Spleen (tissue), 11 donors: ENCODE results near the gene PDCD4. TPM values are rescaled to one million over a fixed set of nuclear protein-coding genes. Genes with fewer than 3 reads are reported as not detected.

Experiments
- DNase-seq: peaks from one replicate; pipeline ENCODE4 v3.0.0-alpha.2; 2020
- H3K27ac ChIP-seq, 8 donors: fragments of 200-600 bp; sonication (generic) in 7 of 8; 1 replicate in 4 of 8; 2 replicates in 4 of 8; pipeline versions ENCODE4 v1.5.0 to v1.8.0; 2016 to 2021; ENCODE audit warnings: inconsistent platforms in 4 of 8, mild to moderate bottlenecking in 4 of 8, moderate library complexity in 1 of 8
- H3K27me3 ChIP-seq, 7 donors: fragments of 200-600 bp; sonication (generic) in 6 of 7; replicated peaks in 1 of 7; 1 replicate in 4 of 7; 2 replicates in 3 of 7; pipeline versions ENCODE4 v1.5.0 to v1.8.0; 2016 to 2021; ENCODE audit warnings: inconsistent platforms in 3 of 7, mild to moderate bottlenecking in 1 of 7
- H3K36me3 ChIP-seq, 6 donors: fragments of 200-600 bp; sonication (generic) in 5 of 6; 1 replicate in 4 of 6; 2 replicates in 2 of 6; pipeline versions ENCODE4 v1.5.0 to v1.8.0; 2016 to 2021; ENCODE audit warnings: inconsistent platforms in 2 of 6
- H3K4me1 ChIP-seq, 6 donors: fragments of 200-600 bp; sonication (generic) in 5 of 6; 1 replicate in 3 of 6; 2 replicates in 3 of 6; pipeline versions ENCODE4 v1.5.0 to v1.8.0; 2016 to 2021; ENCODE audit warnings: inconsistent platforms in 3 of 6
- H3K4me3 ChIP-seq, 8 donors: fragments of 200-600 bp; sonication (generic) in 7 of 8; 1 replicate in 4 of 8; 2 replicates in 4 of 8; pipeline versions ENCODE4 v1.5.0 to v1.8.0; 2016 to 2021; ENCODE audit warnings: inconsistent platforms in 4 of 8, mild to moderate bottlenecking in 4 of 8, moderate library complexity in 2 of 8
- H3K9me3 ChIP-seq, 8 donors: fragments of 200-600 bp; sonication (generic) in 7 of 8; 1 replicate in 4 of 8; 2 replicates in 4 of 8; pipeline versions ENCODE4 v1.5.0 to v1.8.0; 2016 to 2021; ENCODE audit warnings: inconsistent platforms in 4 of 8
- POLR2A ChIP-seq, 3 donors: fragments of 450-650 bp; IDR thresholded peaks; one replicate each; pipeline ENCODE4 v1.5.1; 2017; ENCODE audit warnings: antibody characterized with exemption in 3 of 3, mild to moderate bottlenecking in 1 of 3
- POLR2AphosphoS5 ChIP-seq, 3 donors: sonication (generic); formaldehyde crosslinking; IDR thresholded peaks; one replicate each; pipeline ENCODE4 v1.5.1; 2017; ENCODE audit warnings: antibody characterized with exemption in 3 of 3
- WGBS, 5 donors: extraction: QIAGEN DNeasy Blood & Tissue Kit in 3 of 5; methylation state at CpG; one replicate each; pipeline versions ENCODE4 v1.1.5 to v1.1.7; 2013 to 2018; 5-methylcytosine and 5-hydroxymethylcytosine counted together
- intact Hi-C: fragments of 100-400 bp; cut with DNase I; formaldehyde crosslinking; loops from one replicate; pipeline ENCODE4 v1.15.0; 2023; ENCODE audit warnings: low total_unique reads
- polyA plus RNA-seq, 3 donors: library from polyadenylated mRNA; stranded (reverse); fragments of 200-250 nt; gene quantifications; one replicate each; pipeline ENCODE4 v1.2.1, GENCODE V29; 2013
- total RNA-seq, 7 donors: library from RNA; depleted of rRNA in 3 of 7; stranded (reverse); fragments of >200 nt in 3 of 7; fragmentation: NEBNext Ultra II Directional in 4 of 7; extraction: Animal tissue kit (Norgen Biotek cat#: 25700) in 4 of 7; gene quantifications; one replicate each; pipeline versions ENCODE4 v1.1.0 to v1.2.1, GENCODE V29; 2016 to 2021
- TF ChIP-seq, protein P1 (sequence below), 11 experiments: fragments of 200-600 bp in 7 of 11; fragments of 450-650 bp in 4 of 11; sonication (generic) in 4 of 11; IDR thresholded peaks in 8 of 11; conservative IDR thresholded peaks in 3 of 11; 1 replicate in 7 of 11; 2 replicates in 4 of 11; pipeline versions ENCODE4 v1.4.0 to v1.8.0; 2016 to 2021; ENCODE audit warnings: antibody characterized with exemption in 11 of 11, inconsistent platforms in 4 of 11, mild to moderate bottlenecking in 1 of 11
- donor health status: healthy with polysubstance abuse.
- donor health status: DM: no; HTN: no; CAD: no; lungs with moderate emphysema.
- donor health status: DM: no; HTN: no; CAD: no.
- donor health status: Bipolar disorder and iron deficiency.
- donor health status: healthy.
- donor health status: DM: no; HTN: no; CAD: no.
- donor health status: DM: yes; HTN: yes; CAD: no.

PDCD4 gene
- total and polyA plus RNA-seq, 10 donors = 121 to 204 (median 161) TPM

DNA sequence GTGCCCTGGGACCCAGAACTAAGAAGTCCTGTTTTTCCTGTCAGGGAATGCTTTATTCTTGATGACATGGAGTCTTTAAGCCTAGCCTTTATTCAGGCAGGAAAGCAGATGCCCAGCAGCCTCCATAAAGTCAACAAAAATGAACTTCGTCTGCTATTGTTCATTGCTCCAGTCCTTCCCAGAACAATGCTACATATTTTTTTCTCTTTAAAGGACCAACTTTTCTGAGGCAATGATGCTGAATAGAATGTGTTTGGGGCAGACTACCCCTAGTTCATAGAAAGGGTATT lies 47.6 kb upstream of the PDCD4 start:
- no peak for DNase-seq
- Histone ChIP-seq H3K4me3 (no peak overlapping the region), H3K9me3 (no peaks in the 10 kb centered on the region), H3K4me1 (peaks cover 4 to 34% (median 11%) of the 10 kb centered on the region in 6 donors), H3K27ac (no peak overlapping the region), H3K27me3 (no peaks in the 10 kb centered on the region), H3K36me3 (no peaks in the 10 kb centered on the region)
- intact Hi-C loops = no loop called here
- TF ChIP-seq, protein P1, sequence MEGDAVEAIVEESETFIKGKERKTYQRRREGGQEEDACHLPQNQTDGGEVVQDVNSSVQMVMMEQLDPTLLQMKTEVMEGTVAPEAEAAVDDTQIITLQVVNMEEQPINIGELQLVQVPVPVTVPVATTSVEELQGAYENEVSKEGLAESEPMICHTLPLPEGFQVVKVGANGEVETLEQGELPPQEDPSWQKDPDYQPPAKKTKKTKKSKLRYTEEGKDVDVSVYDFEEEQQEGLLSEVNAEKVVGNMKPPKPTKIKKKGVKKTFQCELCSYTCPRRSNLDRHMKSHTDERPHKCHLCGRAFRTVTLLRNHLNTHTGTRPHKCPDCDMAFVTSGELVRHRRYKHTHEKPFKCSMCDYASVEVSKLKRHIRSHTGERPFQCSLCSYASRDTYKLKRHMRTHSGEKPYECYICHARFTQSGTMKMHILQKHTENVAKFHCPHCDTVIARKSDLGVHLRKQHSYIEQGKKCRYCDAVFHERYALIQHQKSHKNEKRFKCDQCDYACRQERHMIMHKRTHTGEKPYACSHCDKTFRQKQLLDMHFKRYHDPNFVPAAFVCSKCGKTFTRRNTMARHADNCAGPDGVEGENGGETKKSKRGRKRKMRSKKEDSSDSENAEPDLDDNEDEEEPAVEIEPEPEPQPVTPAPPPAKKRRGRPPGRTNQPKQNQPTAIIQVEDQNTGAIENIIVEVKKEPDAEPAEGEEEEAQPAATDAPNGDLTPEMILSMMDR (IDR thresholded peaks at IDR 0.05 in 8 of 11, conservative IDR thresholded peaks at IDR 0.05 in 3 of 11) = no peak
- TF ChIP-seq POLR2A (IDR thresholded peaks at IDR 0.05) = no peak
- TF ChIP-seq POLR2AphosphoS5 (IDR thresholded peaks at IDR 0.05) = no peak
- 89 to 100% (median 96%) methylated on average over 1 of the region's 1 CpG for WGBS, 5 donors

GRCh38 chr10:110824660-110825059 lies 47.1 kb upstream of the PDCD4 start:
- Histone ChIP-seq H3K4me1 (peaks cover 4 to 39% (median 12%) of the 10 kb centered on the region in 6 donors), H3K36me3 (no peaks in the 10 kb centered on the region), H3K27ac (no peak overlapping the region), H3K9me3 (no peaks in the 10 kb centered on the region), H3K4me3 (no peak overlapping the region), H3K27me3 (no peaks in the 10 kb centered on the region)
- intact Hi-C loops = no loop called here
- TF ChIP-seq POLR2AphosphoS5 (IDR thresholded peaks at IDR 0.05) (no peak), POLR2A (IDR thresholded peaks at IDR 0.05) (no peak)
- TF ChIP-seq, protein P1 (IDR thresholded peaks at IDR 0.05 in 8 of 11, conservative IDR thresholded peaks at IDR 0.05 in 3 of 11) = no peak
- no peak for DNase-seq
- 79 to 90% (median 81%) methylated on average over 5 of the region's 5 CpGs for WGBS, 5 donors

DNA sequence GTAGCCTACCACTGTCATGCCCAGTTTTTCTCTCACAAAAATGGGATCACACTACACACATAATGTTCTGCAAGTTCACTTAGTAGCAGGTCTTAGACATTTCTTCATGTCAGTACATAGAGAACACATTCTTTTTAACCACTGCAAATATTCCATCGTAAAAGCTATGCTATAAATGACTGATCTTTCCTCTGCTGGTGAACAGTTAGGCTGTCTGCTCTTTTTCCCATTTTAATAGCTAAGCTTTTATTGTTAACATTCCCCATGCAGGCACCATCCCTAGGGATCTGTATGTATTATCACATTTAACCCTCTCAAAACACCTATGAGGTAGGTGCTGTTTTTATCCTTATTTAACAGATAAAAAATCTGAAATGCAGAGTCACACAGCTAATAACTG lies 46.2 kb upstream of the PDCD4 start:
- TF ChIP-seq, protein P1 (IDR thresholded peaks at IDR 0.05 in 8 of 11, conservative IDR thresholded peaks at IDR 0.05 in 3 of 11) = no peak
- no peak for TF ChIP-seq POLR2A (IDR thresholded peaks at IDR 0.05)
- TF ChIP-seq POLR2AphosphoS5 (IDR thresholded peaks at IDR 0.05) = no peak
- no peak for DNase-seq
- intact Hi-C loops = no loop called here
- Histone ChIP-seq H3K36me3 (no peaks in the 10 kb centered on the region), H3K9me3 (no peaks in the 10 kb centered on the region), H3K27ac (no peak overlapping the region), H3K4me1 (peaks cover 0 to 39% (median 13%) of the 10 kb centered on the region in 6 donors), H3K4me3 (no peak overlapping the region), H3K27me3 (no peaks in the 10 kb centered on the region)
- WGBS, 5 donors = 89 to 100% (median 94%) methylated on average over 1 of the region's 1 CpG

DNA sequence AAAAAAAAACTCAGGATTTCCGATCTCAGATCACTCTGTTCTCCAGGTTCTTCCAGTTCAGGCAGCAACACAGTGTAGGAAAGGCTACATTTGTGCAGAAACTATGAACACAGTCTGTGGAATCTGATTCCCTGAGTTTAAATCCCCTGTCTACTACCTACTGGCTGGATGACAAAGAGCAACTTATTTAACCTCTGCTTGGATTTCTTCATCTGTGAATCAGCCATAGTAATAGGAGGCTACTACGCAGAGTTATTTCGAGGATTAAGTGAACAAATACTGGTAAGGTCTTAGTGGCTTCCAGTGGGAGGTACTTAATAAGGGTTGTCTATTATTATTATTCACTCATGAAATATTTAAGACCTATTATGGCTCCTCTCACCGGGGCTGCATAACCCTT lies 44.3 kb upstream of the PDCD4 start:
- no peak for DNase-seq
- Histone ChIP-seq H3K9me3 (no peaks in the 10 kb centered on the region), H3K4me1 (peaks cover 0 to 33% (median 10%) of the 10 kb centered on the region in 6 donors), H3K27me3 (no peaks in the 10 kb centered on the region), H3K4me3 (no peak overlapping the region), H3K36me3 (no peaks in the 10 kb centered on the region), H3K27ac (no peak overlapping the region)
- WGBS, 5 donors = 65 to 73% (median 68%) methylated on average over 4 of the region's 4 CpGs
- TF ChIP-seq POLR2AphosphoS5 (IDR thresholded peaks at IDR 0.05) (no peak), POLR2A (IDR thresholded peaks at IDR 0.05) (no peak)
- TF ChIP-seq, protein P1 (IDR thresholded peaks at IDR 0.05 in 8 of 11, conservative IDR thresholded peaks at IDR 0.05 in 3 of 11) = no peak
- intact Hi-C loops = no loop called here
